Activated effector memory CD4-positive, alpha-beta T cell treated with Interleukin-2 at 50 U/mL for 16 hours (primary cell): ENCODE measurements around the gene DMBX1.
A peak's percentile ranks its signal among the peaks of the same experiment; 100 is the strongest.

Experiments
- DNase-seq: peaks from one replicate; pipeline ENCODE4 v3.0.0-alpha.2; 2020

The DMBX1 gene

DNA sequence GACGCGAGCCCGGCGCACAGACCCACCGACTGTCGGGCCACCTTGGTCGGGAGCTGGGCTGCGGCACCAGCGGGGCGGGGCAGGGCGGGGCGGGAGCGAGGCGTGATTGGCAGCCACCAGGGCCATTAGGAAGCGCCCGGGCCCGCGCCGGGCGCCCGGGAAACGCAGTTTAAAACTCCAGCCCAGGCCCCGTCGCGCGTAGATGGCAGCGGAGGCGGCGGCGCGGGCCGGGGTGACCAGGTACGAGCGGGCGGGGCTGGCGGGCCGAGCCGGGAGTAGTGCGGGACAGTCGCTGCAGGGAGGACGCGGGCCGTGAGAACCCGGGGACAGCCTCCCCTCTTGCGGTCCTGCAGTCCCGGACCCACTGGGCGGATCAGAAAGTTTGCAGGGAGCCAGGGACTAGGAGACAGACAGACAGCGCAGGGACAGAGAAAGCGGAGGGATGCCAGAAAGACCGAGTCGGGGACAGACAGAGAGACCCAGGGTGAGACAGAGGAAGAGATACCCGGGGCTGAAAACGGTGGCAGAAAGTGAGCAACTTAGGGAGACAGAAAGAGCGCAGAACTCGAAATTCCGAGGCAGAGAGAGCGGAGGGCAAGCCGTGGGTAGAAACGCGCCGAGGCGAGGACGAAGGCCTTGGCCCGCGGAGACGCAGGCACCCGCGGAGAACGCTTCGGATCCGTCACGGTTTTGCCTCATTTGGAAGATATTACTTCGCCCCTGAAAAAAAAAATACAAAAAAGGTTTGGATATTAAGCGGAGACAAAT lies at the start of gene DMBX1:
Gene DMBX1, plus strand, starts transcription at position 199 of the 768 bp plus-strand sequence. CDS start 17,175 bp downstream, outside the sequence.
- no peak for DNase-seq

DNA sequence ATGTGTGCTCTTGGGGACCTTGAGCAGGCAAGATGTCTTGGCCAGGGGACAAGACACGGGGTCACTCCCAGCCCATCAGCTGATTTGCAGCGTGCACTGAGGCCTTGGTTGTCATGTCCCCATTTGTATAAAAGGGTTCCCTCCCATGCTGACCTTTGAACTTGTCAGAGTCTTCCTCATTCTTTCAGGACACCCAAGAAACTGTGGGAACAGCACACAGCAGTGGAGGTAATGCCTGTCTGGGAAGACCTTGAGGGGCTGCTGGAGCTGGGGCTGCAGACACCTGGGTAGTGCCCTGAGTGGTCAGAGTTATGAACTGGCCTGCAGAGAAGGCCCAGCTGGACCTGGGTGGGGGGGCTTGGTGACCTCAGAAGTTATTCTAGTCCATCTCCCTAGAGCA lies 49.2 kb upstream of the DMBX1 start:
- no peak for DNase-seq

DNA sequence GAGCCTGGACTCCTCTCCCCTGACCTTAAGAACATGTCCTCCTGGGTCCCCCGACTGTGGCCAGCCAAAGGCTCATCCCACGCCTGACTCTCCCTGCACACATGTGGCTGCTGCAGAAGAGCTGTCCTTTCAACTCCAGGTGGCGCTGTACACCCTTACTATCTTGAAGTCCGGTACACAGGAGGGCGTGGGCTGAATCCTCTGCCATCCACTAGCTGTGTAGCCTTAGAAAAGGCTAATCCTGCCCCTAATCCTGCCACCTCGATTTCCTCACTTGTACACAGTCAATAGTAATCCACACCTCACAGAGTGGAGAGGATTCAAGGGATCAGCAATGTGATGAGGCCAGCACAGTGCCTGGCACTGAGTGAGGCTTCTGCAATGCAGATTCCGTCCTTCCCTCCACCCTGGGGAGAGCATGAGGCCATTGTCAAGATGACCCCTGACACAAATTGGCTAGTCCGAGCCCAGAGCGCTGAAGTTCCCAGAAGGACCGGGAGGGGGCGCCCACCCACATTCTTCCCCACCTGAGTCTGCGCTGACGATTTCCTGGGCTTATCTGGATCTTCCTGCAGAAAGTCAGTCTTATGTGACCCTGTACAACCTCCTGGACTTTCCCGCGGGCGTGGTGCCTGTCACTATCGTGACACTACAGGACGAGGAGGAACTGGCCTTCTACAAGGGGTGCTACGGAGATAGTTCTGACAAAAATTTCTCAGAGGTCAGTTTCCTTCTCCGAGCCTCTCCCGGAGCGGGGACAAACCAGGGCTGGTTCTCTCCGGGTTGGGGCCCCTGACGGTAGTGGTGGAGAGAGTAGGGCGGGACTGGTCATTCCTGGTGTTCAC lies 47.1 kb upstream of the DMBX1 start:
- DNase-seq: peak; percentile 46

DNA sequence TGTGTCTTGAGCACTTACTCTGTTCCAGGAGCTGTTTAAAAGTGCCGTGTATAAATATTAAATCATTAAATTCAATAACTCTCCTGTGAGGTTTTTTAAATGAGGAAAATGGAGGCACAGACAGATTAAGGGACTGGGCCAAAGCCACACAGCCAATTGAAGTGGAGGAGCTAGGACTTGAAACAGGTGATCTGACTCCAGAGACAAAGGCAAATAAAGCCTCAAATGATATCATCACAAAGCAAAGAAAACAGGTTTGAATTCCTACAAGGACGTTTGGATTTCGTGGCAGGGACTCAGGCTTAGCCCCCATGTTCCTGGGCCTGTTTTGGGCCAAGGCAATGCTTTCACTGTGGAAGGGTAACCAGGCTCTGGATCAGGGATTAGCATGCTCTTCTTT lies 45.2 kb upstream of the DMBX1 start:
- no peak for DNase-seq

DNA sequence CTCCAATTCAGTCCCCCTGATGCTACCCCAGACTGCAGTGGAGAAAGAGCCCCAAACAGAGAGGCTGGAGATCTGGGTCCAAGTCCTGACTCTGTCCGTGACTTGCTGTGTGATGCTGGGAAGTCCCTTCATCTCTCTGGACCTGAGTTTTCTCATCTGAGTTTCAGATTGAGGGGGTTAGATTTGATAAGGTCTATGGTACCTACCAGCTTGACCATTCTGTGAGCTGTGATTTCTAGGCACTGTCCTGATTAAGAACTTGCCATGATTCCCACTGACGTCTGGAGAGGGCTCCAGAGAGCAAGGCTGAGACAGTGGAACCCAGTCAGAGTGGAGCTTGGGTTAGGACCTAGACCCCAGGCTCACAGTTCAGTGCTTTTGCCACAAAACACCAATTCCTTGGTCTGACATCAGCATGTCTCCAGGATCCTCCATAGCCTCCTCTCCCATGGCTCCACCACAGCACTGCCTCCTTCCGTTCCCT lies 43.8 kb upstream of the DMBX1 start:
- DNase-seq: no peak

DNA sequence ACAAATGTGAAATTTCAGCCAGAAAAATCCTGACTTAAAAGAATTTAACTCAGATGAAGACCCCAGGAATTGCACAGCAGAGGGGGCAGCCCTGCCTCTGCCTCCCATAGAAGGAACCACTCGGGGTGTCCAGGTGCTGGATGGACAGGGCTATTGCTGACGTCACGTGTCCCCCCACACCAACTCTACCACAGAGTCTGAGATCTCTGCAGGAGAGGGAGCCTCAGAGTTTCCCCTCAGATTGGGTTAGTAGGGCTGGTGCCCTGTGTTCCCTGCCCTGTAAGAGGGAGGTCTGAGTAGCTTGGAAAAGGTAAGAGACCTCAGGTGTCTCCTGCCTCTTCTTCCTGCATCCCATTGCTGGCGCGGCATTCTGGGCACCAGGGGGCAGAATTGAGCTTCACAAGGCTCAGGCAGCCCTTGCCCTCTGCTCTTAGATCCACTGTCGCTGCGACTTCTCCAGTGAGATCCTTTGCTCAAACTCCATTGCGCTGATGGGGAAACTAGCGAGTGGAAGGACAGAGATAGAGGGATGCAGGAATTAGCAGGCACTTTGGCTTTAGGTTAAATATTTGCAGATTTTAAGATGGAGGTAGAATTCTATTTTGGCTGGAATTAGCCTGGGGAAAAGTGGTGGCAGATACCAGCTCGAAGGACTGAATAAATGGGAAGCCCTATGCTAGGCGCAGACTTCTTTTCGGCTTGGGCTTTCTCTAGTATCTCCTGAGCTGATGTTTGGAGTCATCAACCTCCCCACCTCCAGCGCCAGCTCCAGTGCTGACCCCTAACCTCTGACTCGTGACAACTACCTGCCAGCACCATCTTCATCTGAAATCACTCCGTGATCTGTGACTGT lies 42.8 kb upstream of the DMBX1 start:
- DNase-seq: peak; percentile 56

DNA sequence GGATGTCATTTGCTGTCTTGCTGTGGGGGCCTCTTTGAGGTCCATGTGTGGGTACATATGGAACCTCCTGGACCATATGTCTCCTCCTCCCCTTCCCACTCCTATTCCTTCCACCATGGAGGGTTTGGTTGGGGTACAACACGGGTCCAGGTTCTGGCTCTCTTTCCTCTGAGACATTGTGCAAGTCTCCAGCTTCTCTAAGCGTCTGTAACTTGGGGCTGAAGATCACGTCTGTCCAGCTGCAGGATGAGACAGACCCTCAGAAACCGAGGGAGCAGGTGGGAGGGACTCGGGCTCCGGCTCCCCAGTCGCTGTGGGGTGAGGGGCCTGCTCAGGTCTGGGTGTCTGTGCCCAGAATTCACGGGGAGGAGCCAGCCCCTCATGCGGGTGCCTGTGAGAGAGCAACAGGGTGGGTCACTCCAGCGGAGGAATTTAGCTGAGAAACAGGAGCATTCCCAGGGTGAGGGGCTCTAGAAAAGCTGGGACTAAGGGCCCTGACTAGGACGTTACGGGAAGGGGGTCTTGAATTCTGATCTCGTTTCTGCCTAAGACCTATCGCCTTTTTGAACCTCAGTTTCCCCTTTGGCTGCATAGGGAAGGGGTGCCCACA lies 42.0 kb upstream of the DMBX1 start:
- DNase-seq: no peak

DNA sequence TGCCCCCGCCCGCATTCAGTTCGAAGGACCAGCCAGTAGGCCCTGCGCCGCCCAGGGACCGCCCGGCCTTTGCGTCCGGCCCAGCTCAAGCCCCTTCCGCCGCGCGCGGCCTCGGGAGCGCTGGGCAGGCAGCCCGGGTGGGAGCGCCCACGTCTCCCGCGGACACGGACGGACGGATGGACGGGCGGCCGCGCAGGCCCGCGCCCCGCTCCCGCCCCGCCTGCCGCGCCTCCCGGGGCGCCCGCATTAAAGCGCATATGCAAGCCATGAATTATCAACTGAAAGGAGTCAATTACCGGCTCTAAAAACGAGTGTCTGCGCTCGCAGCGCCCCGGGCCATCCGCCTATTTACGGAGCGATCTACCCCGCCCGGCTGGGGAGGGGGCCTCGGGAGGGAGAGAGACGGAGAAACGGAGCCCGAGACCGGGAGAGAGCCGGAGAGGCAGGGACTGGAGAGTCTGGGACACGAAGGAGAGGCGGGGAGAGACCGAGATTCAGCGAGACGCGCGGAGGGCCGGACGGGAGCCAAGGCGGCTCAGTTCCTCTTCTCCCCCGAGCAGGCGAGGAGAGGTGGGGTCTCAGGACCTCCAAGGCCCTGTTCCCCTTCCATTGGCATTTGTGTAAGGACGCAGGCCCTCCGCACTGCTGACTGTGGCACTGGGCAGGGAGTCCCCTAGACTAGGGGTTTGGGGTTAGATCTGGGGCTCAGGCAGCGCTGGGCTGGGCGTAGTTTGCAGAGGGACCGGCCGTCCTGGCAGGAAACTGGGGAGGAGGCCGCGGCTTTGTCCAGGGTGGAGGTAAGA lies 41.3 kb upstream of the DMBX1 start:
- no peak for DNase-seq

DNA sequence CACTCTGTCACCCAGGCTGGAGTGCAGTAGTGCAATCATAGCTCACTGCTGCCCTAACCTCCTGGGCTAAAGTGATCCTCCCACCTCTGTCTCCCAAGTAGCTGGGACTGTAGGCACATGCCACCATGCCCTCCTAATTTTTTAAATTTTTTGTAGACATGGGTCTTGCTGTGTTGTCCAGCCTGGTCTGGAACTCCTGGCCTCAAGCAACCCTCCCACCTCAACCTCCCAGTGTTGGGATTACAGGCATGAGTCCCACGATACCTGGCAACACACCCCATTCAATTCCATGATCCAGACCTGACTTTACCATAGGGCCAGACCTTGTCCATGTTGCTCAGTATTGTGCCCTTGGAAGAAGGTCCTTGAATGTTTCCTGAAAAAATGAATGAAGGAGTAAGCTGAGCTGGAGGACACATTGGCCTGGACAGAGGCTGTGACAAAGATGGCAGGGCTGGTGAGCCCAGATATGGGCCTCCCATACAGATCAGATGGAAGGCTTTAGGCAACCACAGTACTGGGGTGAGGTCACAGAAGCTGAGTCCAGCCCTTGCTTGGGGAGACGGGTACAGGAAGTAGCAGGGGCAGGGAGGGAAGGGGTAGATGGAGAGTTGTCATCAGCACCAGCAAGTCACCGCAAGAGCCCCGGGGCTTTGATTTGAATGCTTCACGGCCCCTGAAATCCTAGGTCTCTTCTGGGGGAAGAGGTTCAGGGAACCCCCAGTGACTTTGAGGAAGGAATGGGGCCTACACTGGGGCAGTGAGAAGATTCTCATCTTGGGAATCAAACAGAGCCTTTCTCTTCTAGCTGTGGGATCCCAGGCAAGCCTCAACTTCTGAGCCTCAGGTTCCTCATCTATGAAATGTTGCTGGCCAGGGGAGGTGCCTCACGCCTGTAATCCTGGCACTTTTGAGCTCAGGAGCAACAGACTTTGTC lies 40.1 kb upstream of the DMBX1 start:
- no peak for DNase-seq

DNA sequence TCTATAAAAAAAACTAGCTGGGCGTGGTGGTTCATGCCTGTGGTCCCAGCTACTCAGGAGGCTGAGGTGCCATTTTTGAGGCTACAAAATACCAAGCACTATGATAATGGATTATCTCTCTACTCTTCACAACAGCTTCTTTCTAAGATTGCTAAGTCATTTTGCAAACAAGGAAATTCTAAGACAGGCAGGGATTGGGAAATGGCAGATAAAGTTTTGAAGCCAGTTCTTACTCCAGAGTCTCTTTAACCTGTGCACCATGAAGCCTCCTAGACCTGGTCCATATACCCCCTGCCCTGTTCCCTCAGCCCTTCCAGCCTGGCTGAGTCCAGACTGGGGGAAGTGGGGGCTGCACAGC lies 39.5 kb upstream of the DMBX1 start:
- DNase-seq: no peak

DNA sequence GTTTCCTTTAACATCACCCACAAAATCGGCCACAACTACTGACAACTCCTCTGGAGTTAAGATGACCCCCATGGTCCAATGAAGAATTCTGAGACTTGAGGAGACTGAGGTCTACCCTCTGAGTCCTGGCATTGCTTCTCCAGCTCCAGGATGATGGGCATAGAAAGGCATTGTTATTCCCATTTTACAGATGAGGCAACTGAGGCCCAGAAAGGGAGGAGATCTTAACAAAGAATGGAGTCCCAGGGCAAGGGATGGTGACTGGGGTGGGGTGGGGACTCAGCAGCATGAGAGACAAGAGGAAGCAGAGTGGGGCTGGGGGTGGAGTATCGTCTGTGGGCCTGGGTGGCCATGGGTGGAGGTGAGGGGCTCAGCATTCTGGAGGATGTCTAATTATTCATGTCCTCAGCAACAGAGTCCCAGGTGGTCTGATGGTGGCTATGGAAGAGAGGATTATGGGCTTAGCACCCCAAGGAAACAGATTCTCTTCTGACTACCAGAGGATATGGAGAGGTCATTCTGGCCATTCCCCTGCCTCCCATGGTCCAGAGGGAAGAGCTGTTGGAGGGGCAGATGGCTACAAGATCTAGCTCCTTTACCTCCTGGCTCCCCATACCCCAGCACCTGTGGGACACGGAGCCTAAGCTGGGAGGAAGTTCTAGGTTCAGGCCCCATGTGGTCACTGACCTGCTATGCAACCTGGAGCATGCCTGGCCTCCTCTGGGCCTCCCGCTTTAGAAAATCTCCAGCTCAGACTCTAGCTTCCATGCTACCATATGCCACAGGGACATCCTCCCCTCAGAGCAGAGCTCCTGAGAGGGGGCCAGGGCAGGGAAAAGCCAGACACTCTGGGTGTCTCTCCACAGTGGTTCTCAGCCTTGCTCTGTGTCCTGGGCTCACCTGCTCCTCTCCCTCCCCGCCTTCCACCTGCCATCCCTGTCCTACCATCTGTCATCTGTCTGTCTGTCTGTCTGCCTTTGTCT lies 37.4 kb upstream of the DMBX1 start:
- no peak for DNase-seq

DNA sequence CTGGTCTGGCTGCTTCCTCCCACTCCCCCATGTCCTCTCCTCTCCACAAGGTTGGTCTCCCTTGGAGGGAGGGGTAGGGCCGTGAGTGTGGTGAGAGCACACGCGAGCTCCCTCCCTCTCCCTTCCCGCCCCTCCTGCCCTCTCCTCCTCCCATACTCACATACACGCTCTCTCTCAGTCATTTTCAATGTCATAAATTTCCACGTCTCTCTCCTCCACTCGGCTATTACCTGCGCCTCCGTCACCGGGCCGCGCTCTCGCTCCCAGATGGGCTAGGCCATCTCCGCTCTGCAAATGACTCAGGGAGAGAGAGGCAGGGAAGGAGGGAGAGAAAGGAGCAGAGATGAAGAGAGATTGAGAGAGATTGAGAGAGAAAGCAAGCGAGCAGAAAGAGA lies 36.7 kb upstream of the DMBX1 start:
- DNase-seq: no peak

DNA sequence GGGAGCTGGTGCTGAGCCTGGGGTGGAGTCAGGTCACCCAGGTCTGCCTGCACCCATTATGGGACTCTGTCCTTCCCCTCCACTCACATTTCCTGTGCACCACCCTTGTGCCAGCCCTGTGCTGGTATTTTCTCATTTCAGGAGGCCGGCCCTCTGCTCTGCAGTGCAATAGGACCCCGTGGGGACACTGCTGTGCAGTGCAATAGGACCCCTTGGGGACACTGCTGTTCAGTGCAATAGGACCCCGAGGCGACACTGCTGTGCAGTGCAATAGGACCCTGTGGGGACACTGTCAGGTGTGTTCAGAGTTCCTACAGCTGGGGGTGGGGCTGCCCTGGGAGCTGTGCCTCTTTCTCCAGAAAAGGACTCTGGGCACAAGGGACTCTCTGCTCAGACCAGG lies 36.2 kb upstream of the DMBX1 start:
- no peak for DNase-seq

DNA sequence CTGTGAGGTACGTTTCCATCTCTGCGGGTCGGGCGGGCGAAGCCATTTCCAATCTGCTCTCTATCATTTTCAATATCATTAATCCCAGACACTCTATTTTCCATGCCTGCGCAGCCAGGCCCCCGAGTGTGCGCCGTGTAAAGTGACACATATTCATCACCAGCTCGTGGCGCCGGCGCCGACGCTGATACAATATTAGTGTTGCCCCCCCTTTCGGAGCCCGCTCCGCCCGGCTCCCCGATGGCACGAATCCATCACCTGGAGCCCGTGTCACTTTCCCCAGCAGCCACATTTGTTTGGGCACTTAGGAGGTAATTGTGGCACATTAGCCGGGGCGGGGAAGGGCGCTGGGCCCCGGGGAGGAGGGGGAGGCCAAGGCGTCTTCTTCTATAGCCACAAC lies 33.7 kb upstream of the DMBX1 start:
- DNase-seq: no peak

DNA sequence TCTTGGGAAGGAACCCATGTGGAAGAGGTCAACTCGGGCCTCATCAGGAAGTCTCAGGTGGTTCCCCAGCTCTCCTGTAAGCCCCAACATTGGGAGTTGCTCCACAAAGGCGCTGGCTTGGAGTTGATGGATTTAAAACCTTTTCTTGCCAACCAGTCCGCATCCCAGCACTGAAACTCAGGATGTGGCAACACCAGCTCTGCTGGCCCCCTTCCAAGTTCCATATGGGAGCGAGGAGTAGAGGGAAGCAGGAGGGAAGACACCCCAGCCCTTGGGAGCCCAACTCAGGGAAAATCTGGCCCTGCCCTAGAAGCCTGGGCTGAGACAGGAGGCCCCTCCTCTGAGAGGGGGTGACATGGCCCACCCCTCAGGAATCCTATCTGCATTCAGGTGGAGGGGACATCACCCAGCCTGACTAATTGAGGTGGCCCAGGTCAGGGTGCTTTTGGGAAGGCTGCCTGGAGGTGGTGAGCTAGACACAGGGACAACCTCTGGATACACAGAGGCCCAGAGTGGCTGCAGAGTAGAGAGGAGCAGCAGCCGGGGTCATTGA lies 33.1 kb upstream of the DMBX1 start:
- no peak for DNase-seq

DNA sequence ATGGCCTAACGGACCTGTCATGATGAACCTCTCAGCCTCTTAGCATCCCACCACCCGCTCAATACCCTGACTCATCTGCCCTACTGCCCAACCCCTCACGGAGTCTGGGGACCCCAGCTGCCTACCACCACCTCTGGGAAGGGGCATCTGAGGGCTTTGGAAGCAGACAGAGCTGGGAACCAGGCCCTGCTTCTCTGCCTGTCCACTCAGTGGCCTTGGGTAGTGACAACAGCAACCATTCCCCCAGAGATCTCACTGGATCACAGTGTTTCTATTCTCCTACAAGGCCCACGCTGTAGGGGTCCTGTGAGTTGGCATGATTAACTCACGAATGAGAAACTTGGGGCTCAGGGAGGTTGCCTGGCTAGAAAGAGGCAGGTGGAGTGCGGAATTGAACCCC lies 32.5 kb upstream of the DMBX1 start:
- no peak for DNase-seq

DNA sequence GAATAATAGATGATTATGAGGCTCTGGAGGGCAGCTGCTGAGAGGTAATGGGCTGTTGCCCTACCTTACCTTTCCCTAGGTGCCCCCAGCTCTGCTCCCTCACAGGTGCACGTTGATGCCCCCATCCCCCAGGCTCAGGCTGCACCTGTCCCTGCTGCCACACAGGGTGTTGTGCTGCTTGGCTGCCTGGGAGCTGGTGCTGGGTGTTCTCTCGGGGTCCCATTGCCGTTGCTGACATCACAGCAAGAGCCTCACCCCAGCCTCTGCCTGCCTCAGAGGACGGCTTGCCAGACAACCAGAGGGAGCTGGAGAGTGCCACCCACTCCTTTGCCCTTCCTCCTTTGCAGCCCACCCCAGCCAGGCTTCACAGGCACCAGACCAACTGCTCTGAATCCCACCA lies 31.4 kb upstream of the DMBX1 start:
- DNase-seq: no peak

DNA sequence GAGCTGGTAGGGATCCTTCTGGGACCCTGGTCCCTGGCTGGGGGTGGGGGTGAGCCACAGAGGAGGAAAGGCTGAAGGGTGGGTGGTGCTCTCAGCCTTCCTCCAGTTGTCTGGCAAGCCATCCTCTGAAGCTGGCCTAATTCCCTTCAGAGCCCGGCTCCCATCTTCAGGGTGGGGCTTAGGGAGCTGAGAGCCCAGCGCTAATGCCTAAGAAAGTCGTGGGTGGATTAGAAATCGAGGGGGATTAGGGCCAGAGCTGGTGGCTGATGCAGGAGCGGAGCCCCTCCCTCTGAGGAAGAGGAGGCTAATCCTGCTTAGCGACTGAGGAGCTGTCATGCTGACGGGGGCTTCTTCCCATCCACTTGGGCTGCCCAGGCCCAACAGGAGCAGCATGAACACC lies 30.8 kb upstream of the DMBX1 start:
- no peak for DNase-seq

DNA sequence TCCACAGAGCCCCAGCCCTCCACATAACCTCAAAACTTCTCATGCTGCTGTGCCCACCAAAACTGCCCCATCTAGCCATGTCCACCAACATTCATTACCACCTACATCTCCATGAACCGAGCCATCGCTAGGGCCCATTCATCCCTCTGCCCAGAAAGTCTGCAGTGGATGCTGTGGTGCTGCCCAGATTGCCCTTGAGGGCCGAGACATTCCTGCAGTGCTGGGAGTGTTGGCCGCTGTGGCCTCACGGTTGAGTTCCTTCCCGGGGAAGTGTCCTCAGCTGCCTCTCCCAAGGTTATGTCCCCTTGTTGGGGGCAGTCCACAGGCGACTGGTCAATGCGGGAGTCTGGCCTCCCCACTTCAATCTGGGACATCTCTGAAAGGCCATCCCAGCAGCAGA lies 30.3 kb upstream of the DMBX1 start:
- DNase-seq: no peak
